HG03097 (cell line): ENCODE measurements around the gene COQ2.

Source experiments
- ATAC-seq: cut with Tn5 transposase; IDR thresholded peaks from one replicate; pipeline ENCODE4 v1.9.1; 2021; ENCODE audit not compliant: unreplicated experiment, low FRiP score

COQ2 gene

GRCh38 chr4:83219344-83220331 lies 65.0 kb downstream of the COQ2 start:
- no peak for ATAC-seq

- peak; percentile 64 for ATAC-seq
Observed at GRCh38 chr4:83217721-83218522, 66.7 kb downstream of the COQ2 start.

DNA sequence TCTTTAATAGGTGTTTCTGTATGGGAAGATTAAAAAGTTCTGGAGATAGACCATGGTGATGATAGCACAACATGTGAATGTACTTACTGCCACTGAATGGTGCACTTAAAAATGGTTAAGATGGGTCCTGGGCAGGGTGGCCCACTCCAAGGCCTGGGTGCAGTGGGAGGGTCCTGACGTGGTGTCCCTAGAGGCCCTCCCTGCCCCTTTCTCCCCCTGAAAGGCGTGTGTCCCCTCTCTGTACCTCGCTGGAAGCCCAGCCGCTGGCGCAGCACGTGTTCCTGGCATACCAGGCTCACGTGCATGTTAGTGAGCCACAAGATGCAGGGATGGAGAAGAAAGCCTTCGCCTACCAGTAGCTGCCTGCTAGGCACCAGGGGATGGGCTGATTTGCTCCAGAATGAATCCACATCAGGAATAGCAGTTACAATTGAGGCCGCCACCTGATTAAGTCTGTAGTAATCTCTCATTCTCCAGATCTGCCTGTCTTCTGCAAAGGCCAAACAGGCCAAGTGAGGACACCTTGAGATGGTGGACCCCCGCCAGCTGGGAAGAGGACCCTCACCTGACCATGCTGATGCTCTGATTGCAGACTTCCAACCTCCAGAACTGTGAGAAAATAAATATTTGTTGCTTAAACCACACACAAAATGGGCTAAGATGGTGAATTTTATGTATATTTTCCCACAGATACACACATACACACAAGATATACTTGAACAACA lies 67.5 kb downstream of the COQ2 start:
- no peak for ATAC-seq

DNA sequence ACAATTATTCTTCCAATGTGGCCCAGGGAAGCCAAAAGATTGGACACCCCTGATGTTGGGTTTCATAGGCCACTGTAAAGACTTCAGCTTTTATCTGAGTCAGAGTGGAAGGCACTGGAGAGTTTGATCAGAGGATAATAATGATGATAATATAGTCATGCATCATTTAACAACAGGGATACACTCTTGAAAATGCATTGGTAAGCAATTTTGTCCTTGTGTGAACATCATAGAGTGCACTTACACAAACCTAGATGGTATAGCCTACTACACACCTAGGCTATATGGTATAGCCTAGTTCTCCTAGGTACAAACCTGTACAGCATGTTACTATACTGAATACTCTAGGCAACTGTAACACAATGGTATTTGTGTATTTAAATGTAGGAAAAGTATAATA lies 70.5 kb downstream of the COQ2 start:
- no peak for ATAC-seq
